Stimulated activated CD4-positive, alpha-beta T cell treated with anti-CD3 and anti-CD28 coated beads, Interleukin-15, amount 100 ng/mL, for 24 hours (primary cell): ENCODE results near the gene PIEZO1.

Experiments
- DNase-seq: peaks from one replicate; pipeline ENCODE4 v3.0.0-alpha.2; 2020

Gene PIEZO1

GRCh38 chr16:88699180-88699579 is 85.8 kb downstream of the PIEZO1 start:
- DNase-seq = no peak

GRCh38 chr16:88698646-88699045 is 86.4 kb downstream of the PIEZO1 start:
- no peak for DNase-seq

- no peak for DNase-seq
Measured at GRCh38 chr16:88697831-88698615, 87.0 kb downstream of the PIEZO1 start.

GRCh38 chr16:88697116-88697830 is 87.7 kb downstream of the PIEZO1 start:
- DNase-seq = no peak

DNA sequence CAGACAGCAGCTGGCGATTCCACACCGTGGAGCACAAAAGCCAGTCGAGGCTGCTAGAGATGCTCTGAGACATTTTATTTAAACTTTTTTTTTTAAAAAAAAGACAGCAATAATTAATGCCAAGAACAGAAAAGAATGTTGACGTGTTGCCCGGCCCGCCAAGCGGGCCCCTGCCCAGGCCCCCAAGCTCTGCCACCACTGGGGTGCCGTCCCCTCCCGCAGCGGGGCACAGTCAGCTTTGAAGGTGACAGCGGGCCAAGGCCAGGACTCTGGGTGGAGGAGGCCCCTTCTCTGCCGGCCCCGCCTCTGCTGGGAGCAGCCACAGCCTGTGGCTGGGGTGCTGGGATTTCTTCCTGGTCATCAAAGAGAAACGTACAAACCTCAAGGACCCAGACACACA is 88.6 kb downstream of the PIEZO1 start:
- no peak for DNase-seq

DNA sequence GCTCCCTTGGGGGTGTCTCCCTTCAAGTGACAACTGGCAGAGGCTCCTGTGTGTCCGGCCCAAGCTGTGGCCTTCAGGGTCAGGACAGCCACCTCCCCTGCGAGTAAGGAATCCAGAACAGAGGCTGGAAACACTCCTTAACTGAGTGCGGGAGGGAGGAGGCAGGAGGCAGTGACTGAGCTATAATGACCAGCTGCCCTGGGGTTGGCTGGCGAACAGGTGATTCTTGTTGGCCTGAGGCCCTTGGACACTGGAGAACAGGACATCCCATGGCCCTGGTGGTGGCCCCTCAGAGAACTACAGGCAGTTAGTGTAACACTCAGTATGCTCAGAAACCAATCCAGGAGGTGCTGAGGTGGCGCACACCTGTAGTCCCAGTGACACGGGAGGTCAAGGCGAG is 89.3 kb downstream of the PIEZO1 start:
- no peak for DNase-seq

GRCh38 chr16:88695218-88695617 is 89.8 kb downstream of the PIEZO1 start:
- no peak for DNase-seq

DNA sequence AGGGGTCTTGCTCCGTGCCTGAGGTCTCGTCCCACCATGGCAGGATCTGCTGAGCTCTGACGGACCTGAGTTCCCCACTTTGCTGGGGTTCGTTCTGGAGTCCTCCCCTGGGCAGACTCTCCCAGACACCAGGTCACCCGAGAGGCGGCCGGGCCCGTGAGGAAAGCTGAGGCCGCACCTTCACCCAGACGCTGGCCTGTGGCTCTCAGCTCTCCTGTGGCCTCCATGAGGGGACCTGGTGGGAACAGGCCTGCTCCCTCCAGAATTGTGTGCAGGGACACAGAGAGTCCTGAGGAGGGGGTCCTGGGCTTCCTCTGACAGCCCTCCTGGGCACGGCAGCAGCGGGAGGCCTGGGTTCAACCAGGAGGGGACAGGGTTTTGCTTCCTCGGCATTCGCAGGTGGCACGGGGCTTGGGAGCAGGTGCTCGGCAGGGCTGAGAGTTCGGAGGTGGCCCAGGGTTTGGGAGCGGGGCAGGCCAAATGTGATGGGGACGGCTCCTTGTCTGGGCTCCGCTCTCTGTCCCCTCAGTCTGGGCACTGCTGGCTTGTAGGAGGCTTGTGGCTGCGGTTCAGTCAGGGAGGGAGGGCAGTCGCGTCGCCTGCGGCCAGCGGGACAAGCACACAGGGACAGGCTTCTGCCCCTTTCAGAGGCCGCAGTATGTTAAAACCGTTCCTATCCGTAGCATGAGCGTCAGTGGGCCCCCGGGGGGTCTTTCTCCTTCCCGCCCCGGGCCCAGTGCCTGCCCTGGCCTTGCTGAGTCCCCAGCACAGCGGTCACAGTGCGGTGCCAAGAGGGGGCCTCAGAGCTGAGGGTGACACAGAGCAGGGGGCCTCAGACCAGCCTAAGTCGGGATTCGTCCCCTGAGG is 90.6 kb downstream of the PIEZO1 start:
- DNase-seq = no peak

- DNase-seq = no peak
Measured at GRCh38 chr16:88693420-88694177, 91.4 kb downstream of the PIEZO1 start.

GRCh38 chr16:88692861-88693260 is 92.2 kb downstream of the PIEZO1 start:
- no peak for DNase-seq

GRCh38 chr16:88691924-88692560 is 93.0 kb downstream of the PIEZO1 start:
- DNase-seq = peak; percentile 49

DNA sequence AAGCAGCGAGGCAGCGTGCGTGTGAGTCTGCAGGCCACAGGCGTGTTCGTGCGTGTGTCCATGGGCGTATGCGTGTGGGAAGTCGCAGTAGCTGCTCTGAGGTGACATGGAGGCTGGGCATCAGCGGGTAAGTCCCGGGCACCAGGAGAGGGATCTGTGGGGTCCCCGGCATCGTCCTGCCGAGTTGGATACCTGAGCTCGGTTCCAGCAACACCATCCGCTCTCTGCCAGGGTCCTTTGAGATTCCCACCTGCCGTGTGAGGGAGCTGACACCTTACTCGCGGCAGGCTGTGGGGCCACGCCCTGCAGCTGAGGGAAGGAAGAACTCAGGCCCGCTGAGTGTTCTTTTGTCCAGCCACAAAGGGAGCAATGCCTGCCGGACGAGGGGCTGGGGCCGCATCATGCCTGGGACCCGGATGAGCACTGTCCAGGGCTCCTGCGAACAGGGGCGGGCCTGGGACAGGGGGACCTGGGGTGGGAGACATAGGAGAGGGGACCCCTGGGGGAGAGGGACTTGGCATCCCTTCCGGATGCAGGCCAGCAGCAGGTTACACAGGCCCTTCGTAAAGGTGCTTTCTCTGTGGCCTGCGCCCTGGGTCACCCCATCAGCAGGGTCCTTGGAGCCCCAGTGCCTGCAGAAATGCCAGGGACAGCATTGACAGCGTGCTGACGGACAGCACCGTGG is 93.7 kb downstream of the PIEZO1 start:
- no peak for DNase-seq

- no peak for DNase-seq
Measured at GRCh38 chr16:88690341-88691128, 94.5 kb downstream of the PIEZO1 start.

DNA sequence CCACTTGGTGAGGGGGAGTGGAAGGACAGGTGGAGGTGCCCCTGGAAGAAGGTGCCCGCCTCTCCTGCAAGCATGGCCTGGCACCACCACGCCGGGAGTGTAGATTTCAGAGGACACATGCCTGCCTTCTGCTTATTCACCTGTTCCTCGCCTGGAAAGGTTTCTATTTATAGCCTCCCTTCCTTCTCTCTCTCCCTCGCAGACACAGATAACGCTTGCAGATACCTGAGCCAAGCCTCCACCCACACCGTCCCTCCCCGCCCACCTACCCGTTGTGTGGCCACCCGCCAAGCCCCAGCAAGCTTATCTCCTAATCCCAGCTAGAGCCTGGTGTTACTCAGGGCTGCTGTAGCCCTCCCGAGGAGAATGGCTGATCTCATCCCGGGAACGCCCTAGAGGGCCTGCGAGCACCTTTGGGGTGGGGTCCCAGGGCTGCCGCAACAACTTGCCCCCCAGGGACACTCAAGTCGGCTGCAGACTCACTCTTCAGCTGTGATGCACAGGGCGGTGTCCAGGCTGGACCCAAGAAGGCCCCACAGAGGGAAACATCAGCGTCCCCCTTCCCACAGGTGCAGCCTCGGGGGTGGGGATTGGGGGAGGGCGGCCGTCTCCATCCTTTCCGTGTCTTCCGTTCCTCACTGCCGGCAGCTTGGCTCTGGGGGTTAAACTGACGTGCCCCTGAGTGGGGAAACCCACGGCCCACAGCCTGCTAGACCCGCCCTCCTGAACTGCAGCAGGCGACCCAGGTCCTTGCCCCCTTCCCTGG is 96.8 kb downstream of the PIEZO1 start:
- DNase-seq = no peak

DNA sequence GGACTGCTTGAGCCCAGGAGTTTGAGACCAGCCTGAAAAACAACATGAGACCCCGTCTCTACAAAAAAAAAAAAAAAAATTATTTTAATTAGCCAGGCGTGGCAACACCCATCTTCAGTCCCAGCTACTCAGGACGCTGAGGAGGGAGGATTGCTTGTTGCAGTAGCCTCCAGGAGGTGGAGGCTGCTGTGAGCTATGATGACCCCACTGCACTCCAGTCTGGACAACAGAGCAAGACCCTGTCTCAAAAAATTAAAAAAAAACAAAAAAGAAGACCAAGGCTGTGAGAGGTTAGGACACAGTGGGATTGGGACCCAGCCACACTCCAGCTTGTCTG is 97.4 kb downstream of the PIEZO1 start:
- no peak for DNase-seq

DNA sequence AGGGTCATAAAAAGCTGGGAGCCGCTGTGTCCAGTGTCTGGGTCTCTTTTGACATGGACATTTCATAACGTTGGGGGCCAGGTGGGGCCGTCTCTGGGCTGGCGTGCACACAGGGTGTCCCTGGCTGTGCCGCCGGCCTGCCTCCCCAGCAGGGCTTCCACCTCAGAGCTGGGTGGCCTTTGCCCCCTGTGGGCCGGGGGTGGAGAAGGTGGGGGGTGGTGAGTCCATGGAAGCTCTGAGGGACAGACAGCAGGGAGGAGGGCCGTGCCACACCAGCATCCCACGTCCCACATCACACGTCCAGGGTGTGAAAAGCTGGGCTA is 97.8 kb downstream of the PIEZO1 start:
- no peak for DNase-seq

DNA sequence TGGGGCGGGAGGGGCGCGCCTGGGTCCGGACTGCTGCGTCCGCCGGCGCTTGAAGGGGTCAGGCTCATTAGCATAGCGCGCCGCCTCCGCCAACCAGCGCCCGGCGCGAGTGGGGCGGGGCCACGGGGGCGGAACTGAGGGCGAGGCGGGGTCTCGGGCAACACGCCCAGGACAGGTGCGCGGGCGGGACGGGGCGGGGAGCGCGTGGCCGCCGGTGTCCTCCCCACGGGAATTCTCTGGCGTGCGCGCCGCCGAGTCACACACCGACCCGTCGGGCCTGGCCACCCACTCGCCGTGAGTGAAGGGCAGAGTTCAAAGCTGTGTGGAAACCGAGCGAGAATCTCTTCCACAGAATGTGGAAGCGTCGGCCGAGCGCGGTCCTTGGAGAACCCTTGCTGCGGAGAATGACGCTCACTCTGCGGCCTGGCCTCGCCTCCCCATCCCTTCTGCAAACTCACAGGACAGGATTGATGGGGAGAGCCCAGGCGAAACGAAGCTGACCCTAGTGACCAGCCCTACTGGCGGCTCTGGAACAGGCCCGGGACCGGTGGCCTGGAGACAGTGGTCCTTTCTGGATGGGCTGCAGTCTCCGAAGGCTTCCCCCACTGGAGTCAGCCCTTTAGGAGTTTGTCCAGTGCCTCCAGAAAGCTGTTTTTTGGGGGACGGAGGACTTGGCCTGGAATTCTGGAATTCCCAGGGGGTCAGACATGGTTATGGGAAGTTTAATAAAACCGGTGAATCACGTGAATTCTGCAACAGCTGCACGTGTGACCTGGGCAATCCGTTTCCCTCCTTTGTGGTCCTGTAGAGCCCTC is 98.4 kb downstream of the PIEZO1 start, which contains the start of gene SNAI3:
Gene SNAI3 (minus strand): TSS at position 69 of the 815 bp plus-strand sequence. CDS start 101 bp downstream, outside the sequence.
- peak; percentile 91 for DNase-seq

- peak; percentile 61 for DNase-seq
Measured at GRCh38 chr16:88686062-88686438, 99.0 kb downstream of the PIEZO1 start.
